ENCODE data around the gene IGF2.

DNA sequence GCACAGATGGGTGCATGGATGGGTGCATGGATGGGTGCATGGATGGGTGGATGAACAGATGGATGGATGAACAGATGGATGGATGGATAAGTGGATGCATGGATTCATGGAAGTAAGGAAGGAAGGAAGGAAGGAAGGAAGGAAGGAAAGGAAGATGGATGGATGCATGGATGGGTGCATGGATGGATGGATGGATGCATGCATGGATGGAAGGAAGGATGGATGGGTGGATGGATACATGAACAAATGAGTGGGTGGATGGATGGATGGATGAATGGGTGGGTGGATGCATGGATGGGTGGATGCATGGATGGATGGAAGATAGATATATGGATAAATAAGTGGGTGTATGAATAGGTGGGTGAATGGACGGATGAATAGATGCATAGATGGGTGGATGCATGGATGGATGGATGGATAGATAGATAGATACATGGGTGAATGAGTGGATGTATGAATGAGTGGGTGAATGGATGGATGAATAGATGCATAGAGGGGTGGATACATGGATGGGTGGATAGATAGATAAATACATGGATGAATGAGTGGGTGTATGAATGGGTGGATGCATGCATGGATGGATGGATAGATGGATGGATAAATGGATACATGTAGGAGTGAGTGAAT lies 32.5 kb downstream of the IGF2 start:
- TF ChIP-seq, protein P1, sequence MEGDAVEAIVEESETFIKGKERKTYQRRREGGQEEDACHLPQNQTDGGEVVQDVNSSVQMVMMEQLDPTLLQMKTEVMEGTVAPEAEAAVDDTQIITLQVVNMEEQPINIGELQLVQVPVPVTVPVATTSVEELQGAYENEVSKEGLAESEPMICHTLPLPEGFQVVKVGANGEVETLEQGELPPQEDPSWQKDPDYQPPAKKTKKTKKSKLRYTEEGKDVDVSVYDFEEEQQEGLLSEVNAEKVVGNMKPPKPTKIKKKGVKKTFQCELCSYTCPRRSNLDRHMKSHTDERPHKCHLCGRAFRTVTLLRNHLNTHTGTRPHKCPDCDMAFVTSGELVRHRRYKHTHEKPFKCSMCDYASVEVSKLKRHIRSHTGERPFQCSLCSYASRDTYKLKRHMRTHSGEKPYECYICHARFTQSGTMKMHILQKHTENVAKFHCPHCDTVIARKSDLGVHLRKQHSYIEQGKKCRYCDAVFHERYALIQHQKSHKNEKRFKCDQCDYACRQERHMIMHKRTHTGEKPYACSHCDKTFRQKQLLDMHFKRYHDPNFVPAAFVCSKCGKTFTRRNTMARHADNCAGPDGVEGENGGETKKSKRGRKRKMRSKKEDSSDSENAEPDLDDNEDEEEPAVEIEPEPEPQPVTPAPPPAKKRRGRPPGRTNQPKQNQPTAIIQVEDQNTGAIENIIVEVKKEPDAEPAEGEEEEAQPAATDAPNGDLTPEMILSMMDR (IDR thresholded peaks at IDR 0.05), result no peak
- TF ChIP-seq POLR2A (IDR thresholded peaks at IDR 0.05), result no peak
